DOHH2 (cell line): ENCODE data around the gene FCN2.

Experiments
- H3F3A ChIP-seq: fragments of 200-600 bp; sonication (generic), shearing (Covaris generic); 2 replicates; pipeline ENCODE4 v1.6.0; 2016; ENCODE audit warnings: antibody characterized with exemption, mild to moderate bottlenecking; ENCODE audit not compliant: control insufficient read depth, insufficient read depth
- H3K27ac ChIP-seq: fragments of 200-600 bp; sonication (generic); 2 replicates; pipeline ENCODE4 v1.5.1; 2014; ENCODE audit warnings: low read depth, mild to moderate bottlenecking, low read length, moderate library complexity
- H3K27me3 ChIP-seq: fragments of 200-600 bp; sonication (generic); 2 replicates; pipeline ENCODE4 v1.6.1; 2014; ENCODE audit warnings: mild to moderate bottlenecking, low read length, mixed read lengths; ENCODE audit not compliant: control insufficient read depth
- H3K36me3 ChIP-seq: fragments of 200-600 bp; sonication (generic); 2 replicates; pipeline ENCODE4 v1.6.1; 2014; ENCODE audit warnings: mild to moderate bottlenecking, low read length, moderate library complexity, mixed read lengths; ENCODE audit not compliant: control insufficient read depth
- H3K4me1 ChIP-seq: fragments of 200-600 bp; sonication (generic); 2 replicates; pipeline ENCODE4 v1.6.1; 2014; ENCODE audit warnings: mild to moderate bottlenecking, low read length, mixed read lengths; ENCODE audit not compliant: control insufficient read depth
- H3K4me2 ChIP-seq: fragments of 200-600 bp; sonication (generic); 2 replicates; pipeline ENCODE4 v1.6.0; 2014; ENCODE audit warnings: mild to moderate bottlenecking, low read length, moderate library complexity
- H3K4me3 ChIP-seq: fragments of 200-600 bp; sonication (generic); 2 replicates; pipeline ENCODE4 v1.5.1; 2014; ENCODE audit warnings: mild to moderate bottlenecking, low read length, mixed read lengths
- H3K79me2 ChIP-seq: fragments of 200-600 bp; sonication (generic); 2 replicates; pipeline ENCODE4 v1.6.1; 2014; ENCODE audit warnings: mild to moderate bottlenecking, low read length, mixed read lengths; ENCODE audit not compliant: control insufficient read depth
- H3K9me2 ChIP-seq: fragments of 200-600 bp; sonication (generic); replicated peaks from 2 replicates; pipeline ENCODE4 v1.6.1; 2014; ENCODE audit warnings: mild to moderate bottlenecking, low read length, mixed read lengths; ENCODE audit not compliant: control insufficient read depth
- H3K9me3 ChIP-seq: fragments of 200-600 bp; sonication (generic); 2 replicates; pipeline ENCODE4 v1.6.1; 2014; ENCODE audit warnings: antibody characterized with exemption, low read length, mixed read lengths; ENCODE audit not compliant: control insufficient read depth, insufficient read depth
- H4K20me1 ChIP-seq: fragments of 200-600 bp; sonication (generic); 2 replicates; pipeline ENCODE4 v1.6.0; 2014; ENCODE audit warnings: low read depth, mild to moderate bottlenecking, antibody characterized with exemption, low read length, moderate library complexity; ENCODE audit not compliant: control insufficient read depth, insufficient read depth
- CTCF ChIP-seq: fragments of 200-600 bp; sonication (generic); IDR thresholded peaks from one replicate; pipeline ENCODE4 v1.5.1; 2014; ENCODE audit warnings: antibody characterized with exemption, mild to moderate bottlenecking, low read depth, low read length; ENCODE audit not compliant: poor library complexity, severe bottlenecking
- EZH2phosphoT487 ChIP-seq: fragments of 200-600 bp; sonication (generic); IDR thresholded peaks from 2 replicates; pipeline ENCODE4 v1.6.1; 2017; ENCODE audit warnings: borderline replicate concordance, mild to moderate bottlenecking, antibody characterized with exemption, low read length, moderate library complexity, mixed read lengths

Gene FCN2

GRCh38 chr9:134895567-134895907 is 14.9 kb downstream of the FCN2 start:
- Histone ChIP-seq H3K27ac (no peak overlapping the region), H3K4me1 (peaks cover 7% of the 10 kb centered on the region), H3K4me2 (no peak overlapping the region)

GRCh38 chr9:134895908-134896833 is 15.6 kb downstream of the FCN2 start:
- H4K20me1 ChIP-seq: no peaks in the 10 kb centered on the region
- H3K27me3 ChIP-seq: peaks cover 7% of the 10 kb centered on the region; the same call in 1 of the 2 replicates
- H3K36me3 ChIP-seq: no peaks in the 10 kb centered on the region
- no peak overlapping the region for H3K4me3 ChIP-seq
- no peaks in the 10 kb centered on the region for H3K79me2 ChIP-seq
- no peak overlapping the region for H3K4me2 ChIP-seq
- peaks cover 11% of the 10 kb centered on the region for H3K4me1 ChIP-seq
- H3F3A ChIP-seq: no peaks in the 10 kb centered on the region
- H3K27ac ChIP-seq: no peak overlapping the region
- peaks cover 3% of the 10 kb centered on the region; the same call in 1 of the 2 replicates for H3K9me3 ChIP-seq
- TF ChIP-seq CTCF (no peak), EZH2phosphoT487 (no peak)
- no peaks in the 10 kb centered on the region for H3K9me2 ChIP-seq

More at GRCh38 chr9:134895567-134895907, 14.9 kb downstream of the FCN2 start:
- TF ChIP-seq EZH2phosphoT487: no peak
- no peak for TF ChIP-seq CTCF
- no peaks in the 10 kb centered on the region for H3K79me2 ChIP-seq
- H3K9me2 ChIP-seq: no peaks in the 10 kb centered on the region
- H3K4me3 ChIP-seq: no peak overlapping the region
- peaks cover 3% of the 10 kb centered on the region; the same call in 1 of the 2 replicates for H3K9me3 ChIP-seq
- H4K20me1 ChIP-seq: no peaks in the 10 kb centered on the region
- no peaks in the 10 kb centered on the region for H3K36me3 ChIP-seq
- peaks cover 7% of the 10 kb centered on the region; the same call in 1 of the 2 replicates for H3K27me3 ChIP-seq
- no peaks in the 10 kb centered on the region for H3F3A ChIP-seq

- TF ChIP-seq EZH2phosphoT487 (no peak), CTCF (no peak)
- H3K36me3 ChIP-seq: no peaks in the 10 kb centered on the region
- H3K79me2 ChIP-seq: no peaks in the 10 kb centered on the region
- H3K9me2 ChIP-seq: no peaks in the 10 kb centered on the region
- no peak overlapping the region for H3K4me2 ChIP-seq
- H3K9me3 ChIP-seq: peaks cover 3% of the 10 kb centered on the region; the same call in 1 of the 2 replicates
- no peak overlapping the region for H3K27ac ChIP-seq
- H3K4me1 ChIP-seq: peaks cover 11% of the 10 kb centered on the region
- H3K27me3 ChIP-seq: peaks cover 7% of the 10 kb centered on the region; the same call in 1 of the 2 replicates
- H3F3A ChIP-seq: no peaks in the 10 kb centered on the region
- H4K20me1 ChIP-seq: no peaks in the 10 kb centered on the region
- H3K4me3 ChIP-seq: no peak overlapping the region
These were observed 16.4 kb downstream of the FCN2 start for GRCh38 chr9:134896834-134897583.
